HepG2 (cell line): ENCODE results near the gene KIF1C.
A peak's percentile ranks its signal among the peaks of the same experiment; 100 is the strongest.

Experiments
- CBX2 ChIP-seq, 2 experiments: fragments of 200-600 bp in 1 of 2; sonication (generic); formaldehyde crosslinking in 1 of 2; IDR thresholded peaks; 2 replicates each; pipeline versions ENCODE4 v1.7.0 to v1.8.1; 2018 to 2022; ENCODE audit warnings: low read depth in 2 of 2, low read length in 1 of 2, mild to moderate bottlenecking in 1 of 2, missing genetic modification reagents in 1 of 2
- IKZF1 ChIP-seq: fragments of 450-650 bp; IDR thresholded peaks from 2 replicates; pipeline ENCODE4 v1.7.1; 2016
- PHF20 ChIP-seq: sonication (generic); formaldehyde crosslinking; IDR thresholded peaks from 2 replicates; pipeline ENCODE4 v1.5.0; 2020; ENCODE audit warnings: mild to moderate bottlenecking, missing genetic modification reagents
- POLR2A ChIP-seq, 2 experiments: IDR thresholded peaks; 2 replicates each; pipeline ENCODE4 v1.6.1; 2011; ENCODE audit warnings: low read depth in 2 of 2, low read length in 2 of 2, mild to moderate bottlenecking in 1 of 2, moderate library complexity in 1 of 2; ENCODE audit not compliant: insufficient read depth in 1 of 2
- TAF1 ChIP-seq: sonication (generic); formaldehyde crosslinking; IDR thresholded peaks from 2 replicates; pipeline ENCODE4 v1.4.0; 2020; ENCODE audit warnings: missing genetic modification reagents
- ZNF263 ChIP-seq: sonication (generic); formaldehyde crosslinking; IDR thresholded peaks from 2 replicates; pipeline ENCODE4 v1.4.0; 2020; ENCODE audit warnings: missing genetic modification reagents
- ZZZ3 ChIP-seq: sonication (generic); formaldehyde crosslinking; IDR thresholded peaks from 2 replicates; pipeline ENCODE4 v1.4.0; 2020; ENCODE audit warnings: missing genetic modification reagents, mild to moderate bottlenecking, borderline replicate concordance
- TF ChIP-seq, protein P1 (sequence below): sonication (generic); formaldehyde crosslinking; conservative IDR thresholded peaks from 2 replicates; pipeline ENCODE4 v1.8.1; 2023; ENCODE audit warnings: missing genetic modification reagents
- TF ChIP-seq, protein P2 (sequence below): sonication (generic); formaldehyde crosslinking; IDR thresholded peaks from 2 replicates; pipeline ENCODE4 v1.5.0; 2020; ENCODE audit warnings: mild to moderate bottlenecking, missing genetic modification reagents, moderate library complexity

DNA sequence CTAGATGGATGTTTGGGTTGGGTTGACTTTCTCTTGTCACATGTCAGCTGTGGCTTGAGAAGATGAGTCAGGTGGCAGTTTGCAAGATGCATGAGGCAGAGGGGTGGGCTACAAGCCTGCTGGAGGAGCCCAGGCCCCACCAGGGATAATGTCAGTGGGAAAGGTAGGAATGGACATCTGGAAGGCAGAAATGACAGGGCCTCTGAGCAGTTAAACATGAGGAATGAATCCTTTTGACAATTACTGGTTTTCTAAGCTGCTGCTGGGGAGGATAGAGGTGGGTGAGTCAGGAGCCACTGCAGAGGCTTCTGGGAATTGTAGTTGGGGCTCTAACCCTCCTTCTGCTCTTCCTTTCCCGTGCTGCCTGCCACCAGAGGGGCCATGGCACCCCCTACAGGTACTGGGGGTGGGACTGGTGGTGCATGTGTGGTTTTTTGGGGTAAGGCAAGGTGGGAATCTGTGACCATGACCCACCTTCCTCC, 21.8 kb downstream of the KIF1C start:
- TF ChIP-seq TAF1 (no peak), PHF20 (CRISPR knock-in tag) (no peak), CBX2 (IDR thresholded peaks at IDR 0.05; ENCODE audit: low read depth, low read length) (no peak), CBX2 (CRISPR knock-in tag; IDR thresholded peaks at IDR 0.05; ENCODE audit: low read depth) (no peak), ZNF263 (CRISPR knock-in tag) (no peak), ZZZ3 (no peak), POLR2A (IDR thresholded peaks at IDR 0.05; ENCODE audit: insufficient read depth in 1 of 2, low read depth in 2 of 2, low read length in 2 of 2) (no peak), IKZF1 (no peak)
- TF ChIP-seq, protein P1, sequence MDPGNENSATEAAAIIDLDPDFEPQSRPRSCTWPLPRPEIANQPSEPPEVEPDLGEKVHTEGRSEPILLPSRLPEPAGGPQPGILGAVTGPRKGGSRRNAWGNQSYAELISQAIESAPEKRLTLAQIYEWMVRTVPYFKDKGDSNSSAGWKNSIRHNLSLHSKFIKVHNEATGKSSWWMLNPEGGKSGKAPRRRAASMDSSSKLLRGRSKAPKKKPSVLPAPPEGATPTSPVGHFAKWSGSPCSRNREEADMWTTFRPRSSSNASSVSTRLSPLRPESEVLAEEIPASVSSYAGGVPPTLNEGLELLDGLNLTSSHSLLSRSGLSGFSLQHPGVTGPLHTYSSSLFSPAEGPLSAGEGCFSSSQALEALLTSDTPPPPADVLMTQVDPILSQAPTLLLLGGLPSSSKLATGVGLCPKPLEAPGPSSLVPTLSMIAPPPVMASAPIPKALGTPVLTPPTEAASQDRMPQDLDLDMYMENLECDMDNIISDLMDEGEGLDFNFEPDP: no peak
- TF ChIP-seq, protein P2, sequence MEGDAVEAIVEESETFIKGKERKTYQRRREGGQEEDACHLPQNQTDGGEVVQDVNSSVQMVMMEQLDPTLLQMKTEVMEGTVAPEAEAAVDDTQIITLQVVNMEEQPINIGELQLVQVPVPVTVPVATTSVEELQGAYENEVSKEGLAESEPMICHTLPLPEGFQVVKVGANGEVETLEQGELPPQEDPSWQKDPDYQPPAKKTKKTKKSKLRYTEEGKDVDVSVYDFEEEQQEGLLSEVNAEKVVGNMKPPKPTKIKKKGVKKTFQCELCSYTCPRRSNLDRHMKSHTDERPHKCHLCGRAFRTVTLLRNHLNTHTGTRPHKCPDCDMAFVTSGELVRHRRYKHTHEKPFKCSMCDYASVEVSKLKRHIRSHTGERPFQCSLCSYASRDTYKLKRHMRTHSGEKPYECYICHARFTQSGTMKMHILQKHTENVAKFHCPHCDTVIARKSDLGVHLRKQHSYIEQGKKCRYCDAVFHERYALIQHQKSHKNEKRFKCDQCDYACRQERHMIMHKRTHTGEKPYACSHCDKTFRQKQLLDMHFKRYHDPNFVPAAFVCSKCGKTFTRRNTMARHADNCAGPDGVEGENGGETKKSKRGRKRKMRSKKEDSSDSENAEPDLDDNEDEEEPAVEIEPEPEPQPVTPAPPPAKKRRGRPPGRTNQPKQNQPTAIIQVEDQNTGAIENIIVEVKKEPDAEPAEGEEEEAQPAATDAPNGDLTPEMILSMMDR: peak; percentile 47
